NT2/D1 (cell line): ENCODE measurements around the gene METTL22.
"Not testable (repeated sequence)": the region's sequence is repeated elsewhere in the genome, so short reads cannot be mapped to it uniquely, and the experiment has no call there.

Experiments
- DNase-seq: peaks from one replicate; pipeline ENCODE4 v3.0.0-alpha.2; 2011; ENCODE audit warnings: low read depth, low spot score
- H3K27me3 ChIP-seq: 2 replicates; pipeline ENCODE4 v1.6.0; 2011; ENCODE audit warnings: mild to moderate bottlenecking; ENCODE audit not compliant: insufficient read length, insufficient read depth
- H3K36me3 ChIP-seq: 2 replicates; pipeline ENCODE4 v1.6.1; 2011; ENCODE audit warnings: mild to moderate bottlenecking, low read length, mixed read lengths; ENCODE audit not compliant: insufficient read depth, insufficient read length
- H3K4me1 ChIP-seq: 2 replicates; pipeline ENCODE4 v1.5.1; 2011; ENCODE audit not compliant: insufficient read depth, insufficient read length
- H3K4me3 ChIP-seq: 2 replicates; pipeline ENCODE4 v1.5.1; 2011; ENCODE audit warnings: low read depth; ENCODE audit not compliant: insufficient read length
- H3K9ac ChIP-seq: 2 replicates; pipeline ENCODE4 v1.6.0; 2011; ENCODE audit warnings: low read depth; ENCODE audit not compliant: insufficient read length
- H3K9me3 ChIP-seq: 2 replicates; pipeline ENCODE4 v1.5.1; 2011; ENCODE audit warnings: mild to moderate bottlenecking, low read length; ENCODE audit not compliant: insufficient read depth
- SUZ12 ChIP-seq: IDR thresholded peaks from 2 replicates; pipeline ENCODE4 v1.6.1; 2011; ENCODE audit not compliant: insufficient read length, insufficient read depth; ENCODE audit errors: extremely low read depth
- YY1 ChIP-seq: IDR thresholded peaks from 2 replicates; pipeline ENCODE4 v1.6.1; 2011; ENCODE audit not compliant: insufficient read length, insufficient read depth
- ZNF274 ChIP-seq: IDR thresholded peaks from 2 replicates; pipeline ENCODE4 v1.6.1; 2011; ENCODE audit warnings: mild to moderate bottlenecking, low read depth, low read length

METTL22 gene

DNA sequence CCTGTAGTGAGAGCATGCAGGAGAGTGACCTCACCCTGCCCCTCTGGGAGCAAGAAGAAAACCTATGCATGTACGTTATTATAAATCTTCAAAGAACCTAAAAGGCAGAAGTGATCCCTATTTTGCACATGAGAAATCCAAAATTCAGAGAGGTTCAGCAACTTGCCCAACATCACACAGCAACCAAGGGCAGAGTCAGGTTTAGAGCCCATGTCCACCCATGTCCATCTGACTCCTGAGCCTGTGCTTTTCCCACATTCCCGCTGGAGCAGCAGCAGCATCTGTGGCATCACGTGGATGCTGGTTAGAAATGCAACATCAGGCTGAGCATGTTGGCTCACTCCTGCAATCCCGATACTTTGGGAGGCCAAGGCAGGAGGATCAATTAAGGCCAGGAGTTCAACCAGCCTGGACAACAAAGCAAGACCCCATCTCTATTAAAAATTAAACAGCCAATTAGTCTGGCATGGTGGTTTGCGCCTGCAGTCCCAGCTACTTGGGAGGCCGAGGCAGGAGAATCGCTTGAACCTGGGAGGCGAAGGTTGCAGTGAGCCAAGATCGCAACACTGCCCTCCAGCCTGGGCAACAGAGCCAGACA lies 26.3 kb downstream of the METTL22 start:
- TF ChIP-seq ZNF274 (no peak), YY1 (no peak), SUZ12 (no peak)
- H3K4me3 ChIP-seq = no peak overlapping the region
- H3K9me3 ChIP-seq = no peaks in the 10 kb centered on the region
- no peaks in the 10 kb centered on the region for H3K4me1 ChIP-seq
- H3K9ac ChIP-seq = no peak overlapping the region
- no peak for DNase-seq
- peaks cover 58% of the 10 kb centered on the region for H3K36me3 ChIP-seq
- no peaks in the 10 kb centered on the region for H3K27me3 ChIP-seq

DNA sequence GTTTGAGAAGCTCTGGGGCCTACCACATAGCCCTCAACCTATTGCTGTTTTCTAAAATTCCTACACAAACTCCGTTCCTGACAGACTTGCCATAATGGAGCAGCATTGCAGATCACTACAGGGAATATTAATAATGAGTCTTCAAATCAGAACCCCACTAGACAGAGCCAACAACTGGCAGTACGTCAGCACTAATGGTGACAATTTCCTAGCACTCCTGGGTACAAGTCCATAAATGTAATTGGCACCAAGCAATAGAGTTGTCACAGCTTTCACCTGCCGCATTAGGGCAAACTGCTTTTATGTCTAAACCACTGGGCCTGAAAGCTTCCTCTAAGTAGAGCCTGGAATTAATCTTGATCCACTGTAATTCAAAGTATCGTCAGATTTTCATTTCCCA lies 27.4 kb downstream of the METTL22 start:
- H3K4me3 ChIP-seq = no peak overlapping the region
- no peaks in the 10 kb centered on the region for H3K4me1 ChIP-seq
- H3K36me3 ChIP-seq = peaks cover 50% of the 10 kb centered on the region
- H3K9ac ChIP-seq = no peak overlapping the region
- no peak for TF ChIP-seq ZNF274
- TF ChIP-seq SUZ12 = no peak
- no peak for TF ChIP-seq YY1
- no peaks in the 10 kb centered on the region for H3K27me3 ChIP-seq
- no peaks in the 10 kb centered on the region for H3K9me3 ChIP-seq
- DNase-seq = no peak

DNA sequence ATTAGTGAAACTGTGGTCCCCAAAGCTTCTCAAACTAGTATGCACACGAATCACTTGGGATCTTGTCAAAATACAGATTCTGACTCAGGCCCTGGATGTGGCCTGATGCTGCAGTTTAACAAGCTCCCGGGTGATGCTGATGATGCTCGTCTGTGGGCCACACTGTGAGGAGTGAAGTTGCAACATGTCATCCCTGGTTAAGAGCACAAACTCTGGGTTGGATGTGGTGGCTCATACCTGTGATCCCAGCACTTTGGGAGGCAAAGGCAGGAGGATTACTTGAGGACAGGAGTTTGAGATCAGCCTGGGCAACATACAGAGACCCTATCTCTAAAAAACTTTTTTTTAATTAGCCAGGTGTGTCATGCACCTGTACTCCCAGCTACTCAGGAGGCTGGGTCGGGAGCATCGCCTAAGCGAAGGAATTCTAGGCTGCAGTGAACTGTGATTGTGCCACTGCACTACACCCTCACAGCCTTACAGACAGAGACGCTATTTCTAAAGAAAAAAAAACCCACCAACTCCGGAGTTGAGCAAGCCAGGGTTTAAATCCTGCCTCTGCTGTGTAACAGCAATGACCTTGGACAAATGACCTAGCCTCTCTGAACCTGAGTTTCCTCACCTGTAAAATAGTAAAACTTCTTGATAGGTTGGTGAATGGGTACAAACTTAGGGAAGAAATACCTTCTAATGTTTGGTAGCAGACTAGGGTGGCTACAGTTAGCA lies 28.5 kb downstream of the METTL22 start:
- Histone ChIP-seq H3K9me3 (no peaks in the 10 kb centered on the region), H3K36me3 (peaks cover 39% of the 10 kb centered on the region), H3K27me3 (no peaks in the 10 kb centered on the region), H3K4me1 (no peaks in the 10 kb centered on the region), H3K4me3 (no peak overlapping the region), H3K9ac (no peak overlapping the region)
- TF ChIP-seq ZNF274 (no peak), SUZ12 (no peak), YY1 (no peak)
- DNase-seq = no peak

GRCh38 chr16:8651958-8652357 lies 30.5 kb downstream of the METTL22 start:
- not testable (repeated sequence) for H3K9ac ChIP-seq, H3K9me3 ChIP-seq, DNase-seq, H3K4me3 ChIP-seq, H3K4me1 ChIP-seq, H3K27me3 ChIP-seq
- peaks cover 20% of the 10 kb centered on the region for H3K36me3 ChIP-seq

DNA sequence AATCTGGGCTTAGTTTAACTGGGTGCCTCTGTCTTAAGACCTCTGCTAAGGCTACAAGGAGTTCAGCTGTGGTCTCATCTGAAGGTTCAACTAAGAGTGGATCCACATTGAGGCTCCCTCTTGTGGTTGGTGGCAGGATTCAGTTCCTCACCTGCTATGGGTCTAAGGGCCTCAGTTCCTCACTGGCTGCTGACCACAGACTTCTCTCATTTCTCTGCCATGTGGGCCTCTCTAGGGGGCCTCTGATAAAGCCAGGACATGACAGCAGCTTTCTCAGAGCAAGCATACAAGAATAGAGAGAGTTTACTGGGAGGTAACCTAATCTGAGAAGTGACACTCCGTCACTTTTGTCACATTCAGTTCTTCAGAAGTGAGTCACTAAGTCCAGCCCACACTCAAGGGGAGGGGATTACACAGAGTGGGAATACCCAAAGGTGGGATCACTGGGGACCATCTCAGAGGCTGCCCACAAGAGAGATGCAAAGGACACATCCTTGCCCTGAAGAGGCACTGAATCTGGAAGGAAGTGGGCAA lies 33.8 kb downstream of the METTL22 start:
- H3K27me3 ChIP-seq = no peaks in the 10 kb centered on the region
- DNase-seq = no peak
- H3K4me3 ChIP-seq = no peak overlapping the region
- H3K36me3 ChIP-seq = no peaks in the 10 kb centered on the region
- H3K9me3 ChIP-seq = no peaks in the 10 kb centered on the region
- TF ChIP-seq SUZ12 (no peak), ZNF274 (no peak), YY1 (no peak)
- no peaks in the 10 kb centered on the region for H3K4me1 ChIP-seq
- H3K9ac ChIP-seq = no peak overlapping the region

GRCh38 chr16:8656376-8656775 lies 34.9 kb downstream of the METTL22 start:
- Histone ChIP-seq H3K4me1 (no peaks in the 10 kb centered on the region), H3K4me3 (no peak overlapping the region), H3K27me3 (no peaks in the 10 kb centered on the region), H3K36me3 (no peaks in the 10 kb centered on the region), H3K9ac (no peak overlapping the region), H3K9me3 (no peaks in the 10 kb centered on the region)
- no peak for DNase-seq
- TF ChIP-seq YY1 = no peak

DNA sequence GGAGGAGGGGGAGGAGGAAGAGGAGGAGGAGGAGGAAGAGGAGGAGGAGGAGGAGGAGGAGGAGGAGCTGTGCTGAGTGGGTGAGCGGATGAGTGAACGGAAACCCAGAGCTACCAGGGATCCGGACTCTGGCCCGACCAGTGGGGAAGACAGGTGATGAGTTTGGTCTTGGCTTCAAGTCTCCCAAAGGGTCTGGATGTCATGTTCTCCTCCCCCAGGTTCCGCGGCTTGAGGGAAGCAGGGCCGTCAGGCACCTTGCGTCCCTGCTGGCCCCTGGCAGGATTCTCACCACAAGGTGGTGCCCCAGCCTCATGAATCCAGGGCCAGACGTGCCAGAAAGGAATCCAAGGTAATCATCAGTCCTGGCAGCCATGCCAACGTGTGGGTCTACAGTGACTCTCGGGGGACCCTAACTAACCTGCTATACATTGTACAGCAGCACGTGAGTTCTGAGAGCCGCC lies 39.4 kb downstream of the METTL22 start:
- Histone ChIP-seq H3K36me3 (no peaks in the 10 kb centered on the region), H3K4me3 (no peak overlapping the region), H3K4me1 (no peaks in the 10 kb centered on the region), H3K9ac (no peak overlapping the region), H3K27me3 (no peaks in the 10 kb centered on the region), H3K9me3 (no peaks in the 10 kb centered on the region)
- peak; percentile 66 for DNase-seq
- TF ChIP-seq YY1 (no peak), ZNF274 (no peak), SUZ12 (no peak)
